ENCODE data around the gene CMAS. TPM values are rescaled to one million over a fixed set of nuclear protein-coding genes. Genes with fewer than 3 reads are reported as not detected.

CMAS gene
- total and polyA plus RNA-seq, 2 experiments from 2014 or later, result 61.2 to 118 TPM

- no peak overlapping the region for H3K4me3 Mint-ChIP-seq
- peaks cover 2% of the 10 kb centered on the region for H3K27me3 Mint-ChIP-seq (ENCODE audit: insufficient read depth, low read depth, poor library complexity)
- Histone ChIP-seq H3F3A (replicated peaks; ENCODE audit: low read depth) (no peaks in the 10 kb centered on the region), H3K27ac (ENCODE audit: low read depth) (no peak overlapping the region), H3K36me3 (ENCODE audit: insufficient read depth) (no peaks in the 10 kb centered on the region), H3K4me1 (ENCODE audit: insufficient read depth) (no peaks in the 10 kb centered on the region), H3K4me2 (no peak overlapping the region), H4K20me1 (replicated peaks; ENCODE audit: insufficient read depth) (no peaks in the 10 kb centered on the region), H2AFZ (no peak overlapping the region), H3K27me3 (ENCODE audit: insufficient read depth) (no peaks in the 10 kb centered on the region), H3K79me2 (replicated peaks; ENCODE audit: insufficient read depth) (no peaks in the 10 kb centered on the region), H3K9me2 (ENCODE audit: insufficient read depth) (no peaks in the 10 kb centered on the region), H3K4me3 (no peak overlapping the region)
- no peak for TF ChIP-seq REST (IDR thresholded peaks at IDR 0.05; ENCODE audit: unreplicated experiment)
- no peak for TF ChIP-seq NANOG (IDR thresholded peaks at IDR 0.05; ENCODE audit: borderline replicate concordance)
- TF ChIP-seq CREB1 (CRISPR knock-in tag; IDR thresholded peaks at IDR 0.05; ENCODE audit: low read depth), result no peak
- TF ChIP-seq POLR2AphosphoS5 (IDR thresholded peaks at IDR 0.05; ENCODE audit: low read depth), result no peak
- TF ChIP-seq ZNF462 (CRISPR knock-in tag; IDR thresholded peaks at IDR 0.05), result no peak
- no peak for TF ChIP-seq STAT1 (IDR thresholded peaks at IDR 0.05; ENCODE audit: unreplicated experiment)
- TF ChIP-seq ZNF331 (CRISPR knock-in tag; IDR thresholded peaks at IDR 0.05; ENCODE audit: low read depth), result no peak
- no peak for TF ChIP-seq ZNF114 (CRISPR knock-in tag; IDR thresholded peaks at IDR 0.05)
- TF ChIP-seq EZH2phosphoT487 (IDR thresholded peaks at IDR 0.05; ENCODE audit: unreplicated experiment), result no peak
- no peak for TF ChIP-seq JUNB (IDR thresholded peaks at IDR 0.05; ENCODE audit: unreplicated experiment)
- TF ChIP-seq EZH2 (IDR thresholded peaks at IDR 0.05; ENCODE audit: low read depth, unreplicated experiment), result no peak
- no peaks in the 10 kb centered on the region for H3K36me3 Mint-ChIP-seq (ENCODE audit: low read depth)
- H3K9me3 Mint-ChIP-seq, result no peaks in the 10 kb centered on the region
- DNase-seq (ENCODE audit: low spot score), result no peak
- no peak overlapping the region for H3K27ac Mint-ChIP-seq
- ATAC-seq, result no peak
- H3K4me1 Mint-ChIP-seq, result no peaks in the 10 kb centered on the region
Measured at GRCh38 chr12:22038734-22039133, 7.3 kb upstream of the CMAS start.

Measured in GM23338 (cell line).